Measurements from ENCODE around the gene IMP4.

Gene IMP4

GRCh38 chr2:130391872-130392670 is 49.4 kb downstream of the IMP4 start:
- H4K20me1 ChIP-seq (ENCODE audit: insufficient read depth, low read length, poor library complexity, severe bottlenecking): no peaks in the 10 kb centered on the region
- H3K9me3 ChIP-seq (ENCODE audit: insufficient read depth, low read depth, low read length): no peaks in the 10 kb centered on the region
- H3K4me1 ChIP-seq (ENCODE audit: insufficient read depth, low read length, poor library complexity, severe bottlenecking): no peaks in the 10 kb centered on the region
- H3K4me2 ChIP-seq (ENCODE audit: low read depth, low read length, poor library complexity, severe bottlenecking): no peak overlapping the region
- H2AFZ ChIP-seq (ENCODE audit: low read length): no peak overlapping the region
- no peaks in the 10 kb centered on the region for H3F3A ChIP-seq (ENCODE audit: low read depth)
- H3K9me2 ChIP-seq (replicated peaks; ENCODE audit: low read depth, low read length): no peaks in the 10 kb centered on the region
- H3K27me3 ChIP-seq (ENCODE audit: insufficient read depth, low read length, poor library complexity, severe bottlenecking): no peaks in the 10 kb centered on the region
- H3K36me3 ChIP-seq (ENCODE audit: insufficient read depth, low read length): no peaks in the 10 kb centered on the region
- H3K4me3 ChIP-seq (ENCODE audit: low read length, poor library complexity, severe bottlenecking): no peak overlapping the region
- H3K79me2 ChIP-seq (ENCODE audit: insufficient read depth, low read length): no peaks in the 10 kb centered on the region
- TF ChIP-seq EZH2phosphoT487 (IDR thresholded peaks at IDR 0.05; ENCODE audit: borderline replicate concordance): no peak
- no peak for TF ChIP-seq CTCF (conservative IDR thresholded peaks at IDR 0.05; ENCODE audit: low read length)
- H3K9ac ChIP-seq (ENCODE audit: low read depth, low read length, poor library complexity, severe bottlenecking): no peak overlapping the region

GRCh38 chr2:130393318-130393910 is 50.7 kb downstream of the IMP4 start:
- TF ChIP-seq EZH2phosphoT487 (IDR thresholded peaks at IDR 0.05; ENCODE audit: borderline replicate concordance) (no peak), CTCF (conservative IDR thresholded peaks at IDR 0.05; ENCODE audit: low read length) (no peak)
- Histone ChIP-seq H4K20me1 (ENCODE audit: insufficient read depth, low read length, poor library complexity, severe bottlenecking) (no peaks in the 10 kb centered on the region), H3K9me2 (replicated peaks; ENCODE audit: low read depth, low read length) (no peaks in the 10 kb centered on the region), H3K4me1 (ENCODE audit: insufficient read depth, low read length, poor library complexity, severe bottlenecking) (no peaks in the 10 kb centered on the region), H2AFZ (ENCODE audit: low read length) (no peak overlapping the region), H3K9me3 (ENCODE audit: insufficient read depth, low read depth, low read length) (no peaks in the 10 kb centered on the region), H3K4me3 (ENCODE audit: low read length, poor library complexity, severe bottlenecking) (no peak overlapping the region), H3K4me2 (ENCODE audit: low read depth, low read length, poor library complexity, severe bottlenecking) (no peak overlapping the region), H3K79me2 (ENCODE audit: insufficient read depth, low read length) (no peaks in the 10 kb centered on the region), H3K36me3 (ENCODE audit: insufficient read depth, low read length) (no peaks in the 10 kb centered on the region), H3K27me3 (ENCODE audit: insufficient read depth, low read length, poor library complexity, severe bottlenecking) (no peaks in the 10 kb centered on the region), H3F3A (ENCODE audit: low read depth) (no peaks in the 10 kb centered on the region), H3K9ac (ENCODE audit: low read depth, low read length, poor library complexity, severe bottlenecking) (no peak overlapping the region)

Data from Loucy (cell line).